Measurements from ENCODE around the gene ARHGAP29. TPM values are rescaled to one million over a fixed set of nuclear protein-coding genes. Genes with fewer than 3 reads are reported as not detected.

ARHGAP29 gene
- total RNA-seq, 2 experiments from 2014 or later = not detected

GRCh38 chr1:94225845-94226244, 11.5 kb downstream of the ARHGAP29 start:
- Mint-ChIP-seq H3K27me3 (ENCODE audit: low read depth) (peaks cover 22% of the 10 kb centered on the region), H3K27ac (no peak overlapping the region), H3K4me3 (no peak overlapping the region), H3K36me3 (ENCODE audit: low read depth) (no peaks in the 10 kb centered on the region), H3K9me3 (ENCODE audit: insufficient read depth) (no peaks in the 10 kb centered on the region), H3K4me1 (ENCODE audit: low read depth) (no peaks in the 10 kb centered on the region)
- ATAC-seq = no peak
- POLR2A ChIA-PET = no interaction called here
- DNase-seq = no peak
- CTCF ChIA-PET = interaction anchor here (1.6 kb wide), 1 partner anchor 180 kb away, joined by 4 read pairs; no protein-coding TSS in a partner anchor

- no peaks in the 10 kb centered on the region for H3K4me1 Mint-ChIP-seq (ENCODE audit: low read depth)
- POLR2A ChIA-PET = no interaction called here
- CTCF ChIA-PET = no interaction called here
- no peak overlapping the region for H3K4me3 Mint-ChIP-seq
- no peaks in the 10 kb centered on the region for H3K36me3 Mint-ChIP-seq (ENCODE audit: low read depth)
- no peak overlapping the region for H3K27ac Mint-ChIP-seq
- H3K27me3 Mint-ChIP-seq (ENCODE audit: low read depth) = peaks cover 26% of the 10 kb centered on the region
- ATAC-seq = no peak
- no peaks in the 10 kb centered on the region for H3K9me3 Mint-ChIP-seq (ENCODE audit: insufficient read depth)
- DNase-seq = no peak
These were observed 19.1 kb downstream of the ARHGAP29 start for GRCh38 chr1:94218332-94218731.

GRCh38 chr1:94215955-94216354, 21.4 kb downstream of the ARHGAP29 start:
- Mint-ChIP-seq H3K4me3 (no peak overlapping the region), H3K4me1 (ENCODE audit: low read depth) (no peaks in the 10 kb centered on the region), H3K36me3 (ENCODE audit: low read depth) (no peaks in the 10 kb centered on the region), H3K27me3 (ENCODE audit: low read depth) (peaks cover 21% of the 10 kb centered on the region), H3K27ac (no peak overlapping the region), H3K9me3 (ENCODE audit: insufficient read depth) (no peaks in the 10 kb centered on the region)
- POLR2A ChIA-PET = no interaction called here
- DNase-seq (no peak), ATAC-seq (no peak)
- CTCF ChIA-PET = no interaction called here

GRCh38 chr1:94209982-94210381, 27.4 kb downstream of the ARHGAP29 start:
- ATAC-seq (no peak), DNase-seq (no peak)
- ChIA-PET POLR2A (interaction anchor here (0.6 kb wide), 1 partner anchor 105 kb away, joined by 3 read pairs; no protein-coding TSS in a partner anchor), CTCF (no interaction called here)
- Mint-ChIP-seq H3K36me3 (ENCODE audit: low read depth) (no peaks in the 10 kb centered on the region), H3K27ac (no peak overlapping the region), H3K27me3 (ENCODE audit: low read depth) (peaks cover 8% of the 10 kb centered on the region), H3K4me3 (no peak overlapping the region), H3K9me3 (ENCODE audit: insufficient read depth) (no peaks in the 10 kb centered on the region), H3K4me1 (ENCODE audit: low read depth) (no peaks in the 10 kb centered on the region)

- POLR2A ChIA-PET = interaction anchor here (0.6 kb wide), 1 partner anchor 105 kb away, joined by 3 read pairs; no protein-coding TSS in a partner anchor
- no peaks in the 10 kb centered on the region for H3K36me3 Mint-ChIP-seq (ENCODE audit: low read depth)
- DNase-seq = no peak
- H3K27ac Mint-ChIP-seq = no peak overlapping the region
- no peaks in the 10 kb centered on the region for H3K9me3 Mint-ChIP-seq (ENCODE audit: insufficient read depth)
- no peak overlapping the region for H3K4me3 Mint-ChIP-seq
- peaks cover 4% of the 10 kb centered on the region for H3K27me3 Mint-ChIP-seq (ENCODE audit: low read depth)
- ATAC-seq = no peak
- no peaks in the 10 kb centered on the region for H3K4me1 Mint-ChIP-seq (ENCODE audit: low read depth)
- CTCF ChIA-PET = no interaction called here
These were observed 28.0 kb downstream of the ARHGAP29 start for GRCh38 chr1:94209425-94209824.

GRCh38 chr1:94207695-94208094, 29.7 kb downstream of the ARHGAP29 start:
- Mint-ChIP-seq H3K4me1 (ENCODE audit: low read depth) (no peaks in the 10 kb centered on the region), H3K4me3 (no peak overlapping the region), H3K36me3 (ENCODE audit: low read depth) (no peaks in the 10 kb centered on the region), H3K9me3 (ENCODE audit: insufficient read depth) (no peaks in the 10 kb centered on the region), H3K27me3 (ENCODE audit: low read depth) (no peaks in the 10 kb centered on the region), H3K27ac (no peak overlapping the region)
- ATAC-seq (no peak), DNase-seq (no peak)
- POLR2A ChIA-PET = no interaction called here
- CTCF ChIA-PET = no interaction called here

GRCh38 chr1:94205639-94206038, 31.7 kb downstream of the ARHGAP29 start:
- Mint-ChIP-seq H3K27ac (no peak overlapping the region), H3K27me3 (ENCODE audit: low read depth) (peaks cover 10% of the 10 kb centered on the region), H3K4me1 (ENCODE audit: low read depth) (no peaks in the 10 kb centered on the region), H3K36me3 (ENCODE audit: low read depth) (no peaks in the 10 kb centered on the region), H3K9me3 (ENCODE audit: insufficient read depth) (no peaks in the 10 kb centered on the region), H3K4me3 (no peak overlapping the region)
- CTCF ChIA-PET = no interaction called here
- ATAC-seq = no peak
- no peak for DNase-seq
- POLR2A ChIA-PET = no interaction called here

GRCh38 chr1:94202241-94202640, 35.1 kb downstream of the ARHGAP29 start:
- Mint-ChIP-seq H3K36me3 (ENCODE audit: low read depth) (no peaks in the 10 kb centered on the region), H3K27me3 (ENCODE audit: low read depth) (peaks cover 21% of the 10 kb centered on the region), H3K27ac (no peak overlapping the region), H3K4me3 (no peak overlapping the region), H3K4me1 (ENCODE audit: low read depth) (no peaks in the 10 kb centered on the region), H3K9me3 (ENCODE audit: insufficient read depth) (no peaks in the 10 kb centered on the region)
- CTCF ChIA-PET = no interaction called here
- no peak for ATAC-seq
- DNase-seq = no peak
- POLR2A ChIA-PET = no interaction called here

- Mint-ChIP-seq H3K36me3 (ENCODE audit: low read depth) (no peaks in the 10 kb centered on the region), H3K9me3 (ENCODE audit: insufficient read depth) (no peaks in the 10 kb centered on the region), H3K27ac (no peak overlapping the region), H3K27me3 (ENCODE audit: low read depth) (peaks cover 25% of the 10 kb centered on the region), H3K4me1 (ENCODE audit: low read depth) (no peaks in the 10 kb centered on the region), H3K4me3 (no peak overlapping the region)
- DNase-seq = no peak
- ATAC-seq = no peak
- POLR2A ChIA-PET = no interaction called here
- CTCF ChIA-PET = interaction anchor here (0.6 to 1.4 kb wide), 2 partner anchors 14 to 570 kb away, joined by 3 to 4 read pairs; no protein-coding TSS in a partner anchor
These were observed 38.0 kb downstream of the ARHGAP29 start for GRCh38 chr1:94199398-94199797.

- H3K27ac Mint-ChIP-seq = no peak overlapping the region
- no peak for ATAC-seq
- no peak for DNase-seq
- no peaks in the 10 kb centered on the region for H3K9me3 Mint-ChIP-seq (ENCODE audit: insufficient read depth)
- H3K36me3 Mint-ChIP-seq (ENCODE audit: low read depth) = no peaks in the 10 kb centered on the region
- H3K4me1 Mint-ChIP-seq (ENCODE audit: low read depth) = no peaks in the 10 kb centered on the region
- peaks cover 27% of the 10 kb centered on the region for H3K27me3 Mint-ChIP-seq (ENCODE audit: low read depth)
- CTCF ChIA-PET = no interaction called here
- H3K4me3 Mint-ChIP-seq = no peak overlapping the region
- POLR2A ChIA-PET = no interaction called here
These were observed 43.1 kb downstream of the ARHGAP29 start for GRCh38 chr1:94194079-94194865.

- ChIA-PET POLR2A (no interaction called here), CTCF (interaction anchor here (3.1 kb wide), 1 partner anchor 132 kb away, joined by 6 read pairs; no protein-coding TSS in a partner anchor)
- no peaks in the 10 kb centered on the region for H3K9me3 Mint-ChIP-seq (ENCODE audit: insufficient read depth)
- no peaks in the 10 kb centered on the region for H3K36me3 Mint-ChIP-seq (ENCODE audit: low read depth)
- DNase-seq (no peak), ATAC-seq (no peak)
- H3K4me1 Mint-ChIP-seq (ENCODE audit: low read depth) = no peaks in the 10 kb centered on the region
- no peak overlapping the region for H3K4me3 Mint-ChIP-seq
- peaks cover 26% of the 10 kb centered on the region for H3K27me3 Mint-ChIP-seq (ENCODE audit: low read depth)
- H3K27ac Mint-ChIP-seq = no peak overlapping the region
These were observed 44.3 kb downstream of the ARHGAP29 start for GRCh38 chr1:94193128-94193527.

GRCh38 chr1:94191216-94191615, 46.2 kb downstream of the ARHGAP29 start:
- H3K27ac Mint-ChIP-seq = no peak overlapping the region
- H3K27me3 Mint-ChIP-seq (ENCODE audit: low read depth) = peaks cover 24% of the 10 kb centered on the region
- no peaks in the 10 kb centered on the region for H3K36me3 Mint-ChIP-seq (ENCODE audit: low read depth)
- DNase-seq (no peak), ATAC-seq (no peak)
- CTCF ChIA-PET = interaction anchor here (3.1 kb wide), 1 partner anchor 130 kb away, joined by 6 read pairs; no protein-coding TSS in a partner anchor
- H3K4me1 Mint-ChIP-seq (ENCODE audit: low read depth) = no peaks in the 10 kb centered on the region
- POLR2A ChIA-PET = no interaction called here
- H3K9me3 Mint-ChIP-seq (ENCODE audit: insufficient read depth) = no peaks in the 10 kb centered on the region
- H3K4me3 Mint-ChIP-seq = no peak overlapping the region
